PC-9 (cell line): ENCODE results near the gene CCL25.
"Not testable (repeated sequence)": the region's sequence is repeated elsewhere in the genome, so short reads cannot be mapped to it uniquely, and the experiment has no call there.

Experiments used
- CTCF ChIP-seq: fragments of 200-600 bp; sonication (generic); conservative IDR thresholded peaks from 2 replicates; pipeline ENCODE4 v1.6.1; 2017; ENCODE audit warnings: mixed run types, antibody characterized with exemption, mild to moderate bottlenecking, moderate library complexity
- EZH2 ChIP-seq: fragments of 200-600 bp; sonication (generic); IDR thresholded peaks from 2 replicates; pipeline ENCODE4 v1.8.0; 2017; ENCODE audit warnings: antibody characterized with exemption, low read depth

- not testable (repeated sequence) for TF ChIP-seq CTCF, EZH2
These were observed 19.0 kb upstream of the CCL25 start for GRCh38 chr19:8033287-8034177.
